ENCODE measurements around the gene KRTAP26-1. TPM values are rescaled to one million over a fixed set of nuclear protein-coding genes. Genes with fewer than 3 reads are reported as not detected.

The KRTAP26-1 gene
- total RNA-seq, 4 donors from 2014 or later: 7.8 TPM; not detected in 3

DNA sequence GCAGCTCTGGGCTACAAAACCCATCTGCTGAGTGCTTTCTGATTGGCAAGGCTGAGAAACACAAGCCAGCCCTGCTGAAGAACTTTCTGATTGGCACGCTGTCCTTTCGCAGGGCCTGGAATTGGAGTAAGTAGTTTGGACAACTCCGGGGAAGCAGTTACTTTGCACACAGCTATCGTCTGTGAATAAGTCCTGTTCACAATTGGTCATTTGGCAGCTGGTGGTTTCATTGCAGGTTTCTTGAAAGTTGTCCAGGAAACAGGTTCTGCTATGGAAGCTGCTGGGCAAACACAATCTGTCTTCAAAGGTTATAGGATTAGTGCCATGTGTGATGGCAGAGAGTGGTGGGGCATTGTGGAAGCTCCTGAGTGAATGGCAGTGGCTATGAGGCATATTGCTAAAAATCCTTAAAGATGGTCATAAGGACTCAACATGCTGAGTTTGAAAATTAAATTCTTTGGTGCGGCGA is 17.2 kb upstream of the KRTAP26-1 start, which contains the start of gene KRTAP27-1:
Gene KRTAP27-1, minus strand, starts transcription at position 419 of the 469 bp plus-strand sequence. Its CDS starts 26 bp downstream, at position 393.
- no peak for TF ChIP-seq POLR2A (IDR thresholded peaks at IDR 0.05)
- TF ChIP-seq, protein P1, sequence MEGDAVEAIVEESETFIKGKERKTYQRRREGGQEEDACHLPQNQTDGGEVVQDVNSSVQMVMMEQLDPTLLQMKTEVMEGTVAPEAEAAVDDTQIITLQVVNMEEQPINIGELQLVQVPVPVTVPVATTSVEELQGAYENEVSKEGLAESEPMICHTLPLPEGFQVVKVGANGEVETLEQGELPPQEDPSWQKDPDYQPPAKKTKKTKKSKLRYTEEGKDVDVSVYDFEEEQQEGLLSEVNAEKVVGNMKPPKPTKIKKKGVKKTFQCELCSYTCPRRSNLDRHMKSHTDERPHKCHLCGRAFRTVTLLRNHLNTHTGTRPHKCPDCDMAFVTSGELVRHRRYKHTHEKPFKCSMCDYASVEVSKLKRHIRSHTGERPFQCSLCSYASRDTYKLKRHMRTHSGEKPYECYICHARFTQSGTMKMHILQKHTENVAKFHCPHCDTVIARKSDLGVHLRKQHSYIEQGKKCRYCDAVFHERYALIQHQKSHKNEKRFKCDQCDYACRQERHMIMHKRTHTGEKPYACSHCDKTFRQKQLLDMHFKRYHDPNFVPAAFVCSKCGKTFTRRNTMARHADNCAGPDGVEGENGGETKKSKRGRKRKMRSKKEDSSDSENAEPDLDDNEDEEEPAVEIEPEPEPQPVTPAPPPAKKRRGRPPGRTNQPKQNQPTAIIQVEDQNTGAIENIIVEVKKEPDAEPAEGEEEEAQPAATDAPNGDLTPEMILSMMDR (IDR thresholded peaks at IDR 0.05): no peak
- intact Hi-C loops (cut with DNase I; ENCODE audit: low total_unique reads): no loop called here
- 92 to 93% methylated on average over 6 of the region's 6 CpGs for WGBS, 2 donors
- no peak within 1 kb of the TSS for H3K4me3 ChIP-seq (ENCODE audit: low read depth, poor library complexity, severe bottlenecking)
- DNase-seq (ENCODE audit: low spot score in 2 of 2): no peak

DNA sequence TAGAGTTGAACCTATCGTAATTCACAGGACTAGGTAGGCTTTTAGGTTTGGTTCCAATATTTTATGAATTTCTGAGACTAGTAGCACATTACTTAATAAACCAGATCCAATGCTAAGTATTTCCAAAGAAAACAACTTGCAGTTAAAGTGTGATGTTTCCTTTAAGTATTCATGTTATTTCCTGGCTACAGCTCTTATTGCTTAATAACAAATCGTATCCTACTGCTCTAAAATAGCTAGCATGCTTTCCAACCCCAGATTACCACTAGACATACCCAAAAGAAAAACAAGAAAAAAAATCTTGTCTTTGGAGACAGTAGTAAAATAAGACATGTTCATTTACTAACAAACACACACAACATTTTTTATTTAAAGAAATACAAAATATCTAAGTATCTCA is 16.5 kb upstream of the KRTAP26-1 start:
- TF ChIP-seq POLR2A (IDR thresholded peaks at IDR 0.05): no peak
- TF ChIP-seq, protein P1 (IDR thresholded peaks at IDR 0.05): no peak
- DNase-seq (ENCODE audit: low spot score in 2 of 2): no peak
- intact Hi-C loops (cut with DNase I; ENCODE audit: low total_unique reads): no loop called here
- 48 to 50% methylated on average over 2 of the region's 2 CpGs for WGBS, 2 donors
- no peak overlapping the region for H3K4me3 ChIP-seq (ENCODE audit: low read depth, poor library complexity, severe bottlenecking)

DNA sequence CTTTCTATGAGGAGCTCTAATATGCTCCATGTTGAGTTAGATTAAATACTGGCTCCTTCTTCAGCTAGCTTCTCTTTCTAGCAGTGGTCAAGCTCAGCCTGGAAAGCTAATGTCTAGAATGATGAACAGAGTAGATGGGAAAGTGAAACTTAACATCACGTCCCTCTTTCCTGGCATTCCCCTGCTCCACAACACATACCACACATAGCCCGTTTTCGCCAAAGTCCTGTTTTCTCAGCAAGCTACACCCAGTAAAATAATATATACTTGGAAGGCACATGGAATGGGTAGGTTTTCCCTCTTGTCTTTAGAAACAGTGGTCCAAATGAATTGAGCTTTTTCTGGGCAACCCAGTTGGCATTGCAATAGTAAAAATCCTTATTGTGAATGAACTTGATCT is 13.6 kb upstream of the KRTAP26-1 start:
- 69 to 72% methylated on average over 3 of the region's 3 CpGs for WGBS, 2 donors
- no peak for DNase-seq (ENCODE audit: low spot score in 2 of 2)
- H3K4me3 ChIP-seq (ENCODE audit: low read depth, poor library complexity, severe bottlenecking): no peak overlapping the region
- intact Hi-C loops (cut with DNase I; ENCODE audit: low total_unique reads): no loop called here
- TF ChIP-seq POLR2A (IDR thresholded peaks at IDR 0.05): no peak
- TF ChIP-seq, protein P1 (IDR thresholded peaks at IDR 0.05): no peak

DNA sequence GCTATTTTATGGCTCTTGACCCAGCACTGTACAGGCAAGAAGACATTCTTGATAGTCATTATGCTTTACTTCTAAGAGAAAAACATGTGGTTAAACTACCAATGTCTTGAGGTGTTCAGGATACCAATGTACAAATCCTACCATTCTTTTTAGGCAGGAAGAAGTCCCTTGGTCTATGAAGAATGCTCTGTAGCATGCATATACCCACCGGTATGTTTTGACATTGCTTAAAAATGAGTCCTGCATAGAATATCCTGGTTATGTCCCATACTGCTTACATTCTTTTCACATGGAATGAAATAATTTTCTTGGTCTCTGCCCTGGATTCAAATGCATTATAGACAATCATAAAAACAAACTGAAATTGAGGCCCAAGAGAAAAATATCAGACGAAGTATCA is 12.6 kb upstream of the KRTAP26-1 start:
- TF ChIP-seq POLR2A (IDR thresholded peaks at IDR 0.05): no peak
- TF ChIP-seq, protein P1 (IDR thresholded peaks at IDR 0.05): no peak
- no peak for DNase-seq (ENCODE audit: low spot score in 2 of 2)
- intact Hi-C loops (cut with DNase I; ENCODE audit: low total_unique reads): no loop called here
- no peak overlapping the region for H3K4me3 ChIP-seq (ENCODE audit: low read depth, poor library complexity, severe bottlenecking)
- WGBS, 2 donors: 93% methylated on average over 2 of the region's 2 CpGs

DNA sequence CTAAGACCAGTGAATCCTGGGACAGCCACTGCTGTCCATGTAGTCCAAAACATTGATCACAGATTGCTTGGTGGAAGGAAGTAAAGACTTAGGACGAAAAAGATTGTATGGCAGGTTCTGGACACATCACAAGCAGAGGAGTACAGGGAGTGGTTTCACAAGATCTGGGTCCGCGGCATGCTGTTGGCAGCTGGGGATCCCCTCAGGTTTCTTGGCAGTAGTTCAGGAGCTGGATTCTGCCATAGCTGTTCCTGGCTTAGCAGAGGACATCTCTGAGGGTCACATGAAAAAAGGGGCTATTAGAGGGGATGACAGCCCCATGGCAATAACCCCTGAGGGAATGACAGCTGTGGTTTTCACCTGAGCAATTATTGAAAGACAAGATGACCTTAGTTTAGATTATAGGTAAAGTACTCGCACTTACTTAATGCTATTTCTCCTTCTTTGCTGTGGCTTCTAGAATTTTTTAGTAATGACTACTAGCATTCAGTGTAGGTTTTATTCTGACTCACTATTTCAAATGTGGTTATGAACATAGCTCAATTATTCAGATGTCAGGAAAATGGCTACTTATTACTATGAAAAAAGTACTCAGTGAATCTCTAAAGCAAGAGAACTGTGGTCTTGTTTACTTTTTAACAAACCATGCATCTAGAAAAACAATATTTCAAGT is 9.2 kb upstream of the KRTAP26-1 start:
- intact Hi-C loops (cut with DNase I; ENCODE audit: low total_unique reads): no loop called here
- H3K4me3 ChIP-seq (ENCODE audit: low read depth, poor library complexity, severe bottlenecking): no peak overlapping the region
- WGBS, 2 donors: 54 to 69% methylated on average over 4 of the region's 4 CpGs
- TF ChIP-seq, protein P1 (IDR thresholded peaks at IDR 0.05): no peak
- no peak for TF ChIP-seq POLR2A (IDR thresholded peaks at IDR 0.05)
- no peak for DNase-seq (ENCODE audit: low spot score in 2 of 2)

DNA sequence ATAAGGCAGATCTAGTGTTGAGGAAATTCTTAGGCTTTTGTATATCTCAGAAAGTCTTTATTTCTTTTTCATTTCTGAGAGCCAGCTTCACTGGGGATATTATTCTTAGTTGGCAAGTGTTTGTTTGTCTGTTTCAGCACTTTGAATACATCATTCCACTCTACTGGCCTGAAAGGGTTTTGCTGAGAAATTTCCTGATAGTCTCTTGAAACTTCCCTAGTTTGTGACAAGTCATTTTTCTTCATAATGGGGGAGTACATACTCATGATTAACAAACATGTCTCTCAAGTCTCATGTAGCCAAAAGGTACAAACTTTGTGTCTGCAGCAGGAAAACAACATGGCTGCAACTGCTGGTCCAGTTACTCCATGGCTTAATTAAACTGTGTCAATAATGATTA is 6.3 kb upstream of the KRTAP26-1 start:
- DNase-seq (ENCODE audit: low spot score in 2 of 2): no peak
- intact Hi-C loops (cut with DNase I; ENCODE audit: low total_unique reads): no loop called here
- no peak overlapping the region for H3K4me3 ChIP-seq (ENCODE audit: low read depth, poor library complexity, severe bottlenecking)
- TF ChIP-seq, protein P1 (IDR thresholded peaks at IDR 0.05): no peak
- TF ChIP-seq POLR2A (IDR thresholded peaks at IDR 0.05): no peak

Measured in lower leg skin (tissue), 4 donors.